K562 (cell line): Measurements from ENCODE around the gene NTRK3. TPM values are rescaled to one million over a fixed set of nuclear protein-coding genes. Genes with fewer than 3 reads are reported as not detected.

Experiments
- ATAC-seq: fragments of 200-7000 bp; cut with Tn5 transposase; 3 replicates; pipeline ENCODE4 v1.9.1; 2020; ENCODE audit warnings: moderate library complexity
- BruUV-seq: library from RNA; stranded (reverse); fragments of 400-500 nt; replicated peaks from 2 replicates; lab custom pipeline; 2021; lab: Mats Ljungman, UMichigan
- CTCF ChIA-PET: fragments of 300-600 bp; formaldehyde crosslinking; extraction: SDS; loops from one replicate; lab custom pipeline; 2021; ENCODE audit warnings: low intra/inter-chr PET ratio; lab: Yijun Ruan, JAX
- POLR2A ChIA-PET: fragments of 300-600, 350-650 bp; sonication (Branson Sonifier 250); formaldehyde crosslinking; extraction: SDS; loops from one replicate; lab custom pipeline; 2021; ENCODE audit warnings: antibody characterized with exemption, inconsistent platforms; lab: Yijun Ruan, JAX
- DNase-seq, 4 experiments: peaks; one replicate each; pipeline versions ENCODE4 v3.0.0 to v3.0.0-alpha.2; 2011 to 2018; ENCODE audit warnings: low spot score in 3 of 4, mixed read lengths in 3 of 4; ENCODE audit errors: extremely low read depth in 1 of 4
- FAIRE-seq: peaks from 2 replicates; lab custom pipeline; 2011; peaks lifted over from hg19 to GRCh38; lab: Jason Lieb, UNC
- H2AFZ ChIP-seq: 2 replicates; pipeline ENCODE4 v1.6.0; 2011; ENCODE audit warnings: low read depth, low read length, control low read depth, inconsistent platforms
- H3K27ac ChIP-seq: fragments of 200-600 bp; 3 replicates; pipeline ENCODE4 v1.8.0; 2011; ENCODE audit warnings: low read depth, mild to moderate bottlenecking, control low read depth, inconsistent platforms, low read length, moderate library complexity, mixed read lengths; ENCODE audit errors: extremely low read depth
- H3K27me3 ChIP-seq, 2 experiments: fragments of 300-600 bp in 1 of 2; 2 replicates in 1 of 2; 3 replicates in 1 of 2; pipeline versions ENCODE4 v1.6.0 to v1.8.0; 2011; ENCODE audit warnings: inconsistent platforms in 2 of 2, low read length in 2 of 2, mild to moderate bottlenecking in 1 of 2, mixed read lengths in 1 of 2, moderate library complexity in 1 of 2; ENCODE audit not compliant: control insufficient read depth in 2 of 2, insufficient read depth in 2 of 2
- H3K36me3 ChIP-seq: fragments of 300-600 bp; 3 replicates; pipeline ENCODE4 v1.8.0; 2011; ENCODE audit warnings: mild to moderate bottlenecking, low read length, inconsistent platforms; ENCODE audit not compliant: control insufficient read depth, insufficient read depth
- H3K4me1 ChIP-seq, 2 experiments: fragments of 200-600 bp in 1 of 2; replicated peaks in 1 of 2; 2 replicates in 1 of 2; 3 replicates in 1 of 2; pipeline versions ENCODE4 v1.5.1 to v1.8.0; 2011; ENCODE audit warnings: inconsistent platforms in 2 of 2, low read length in 2 of 2, mild to moderate bottlenecking in 1 of 2, mixed read lengths in 1 of 2, moderate library complexity in 1 of 2; ENCODE audit not compliant: control insufficient read depth in 2 of 2, insufficient read depth in 2 of 2
- H3K4me2 ChIP-seq: 2 replicates; pipeline ENCODE4 v1.6.1; 2011; ENCODE audit warnings: low read length, control low read depth, inconsistent platforms, mixed read lengths; ENCODE audit not compliant: insufficient read depth
- H3K4me3 ChIP-seq: fragments of 200-600 bp; sonication (generic), shearing (Covaris generic); 2 replicates; pipeline ENCODE4 v1.5.1; 2016; ENCODE audit warnings: control low read depth, inconsistent platforms
- H3K79me2 ChIP-seq: fragments of 200-600 bp; 3 replicates; pipeline ENCODE4 v1.8.0; 2011; ENCODE audit warnings: low read length, inconsistent platforms; ENCODE audit not compliant: control insufficient read depth, insufficient read depth
- H3K9ac ChIP-seq, 2 experiments: 2 replicates each; pipeline versions ENCODE4 v1.6.0 to v1.6.1; 2011; ENCODE audit warnings: low read depth in 2 of 2, low read length in 2 of 2, control low read depth in 1 of 2, inconsistent platforms in 1 of 2, mild to moderate bottlenecking in 1 of 2, mixed read lengths in 1 of 2; ENCODE audit not compliant: insufficient read depth in 1 of 2
- H3K9me1 ChIP-seq: one replicate; pipeline ENCODE4 v1.6.0; 2011; ENCODE audit warnings: inconsistent platforms, mild to moderate bottlenecking, low read length, moderate library complexity; ENCODE audit not compliant: control insufficient read depth, insufficient read depth
- H3K9me3 ChIP-seq: replicated peaks from 2 replicates; pipeline ENCODE4 v1.5.1; 2011; ENCODE audit warnings: low read depth, low read length, inconsistent platforms; ENCODE audit not compliant: control insufficient read depth, insufficient read depth
- H4K20me1 ChIP-seq: replicated peaks from 2 replicates; pipeline ENCODE4 v1.6.1; 2011; ENCODE audit warnings: low read length, inconsistent platforms, mixed read lengths; ENCODE audit not compliant: control insufficient read depth, insufficient read depth
- ATF2 ChIP-seq: sonication (generic); formaldehyde crosslinking; IDR thresholded peaks from 2 replicates; pipeline ENCODE4 v1.8.1; 2022; ENCODE audit warnings: missing genetic modification reagents
- BCL6 ChIP-seq: fragments of 250-450 bp; sonication (Bioruptor Pico); IDR thresholded peaks from 2 replicates; pipeline ENCODE4 v1.4.0; 2020
- E2F5 ChIP-seq: sonication (generic); formaldehyde crosslinking; IDR thresholded peaks from 2 replicates; pipeline ENCODE4 v1.8.0; 2022; ENCODE audit warnings: mild to moderate bottlenecking, missing genetic modification reagents
- EP400 ChIP-seq: fragments of 450-650 bp; IDR thresholded peaks from 2 replicates; pipeline ENCODE4 v1.6.1; 2017; ENCODE audit warnings: antibody characterized with exemption, mild to moderate bottlenecking, moderate library complexity
- FOXM1 ChIP-seq, 2 experiments: fragments of 450-650 bp in 1 of 2; sonication (generic) in 1 of 2; formaldehyde crosslinking in 1 of 2; IDR thresholded peaks; 2 replicates each; pipeline versions ENCODE4 v1.6.1 to v1.9.0; 2017 to 2022; ENCODE audit warnings: low read depth in 2 of 2, mild to moderate bottlenecking in 2 of 2, missing genetic modification reagents in 1 of 2, moderate library complexity in 1 of 2
- GMEB1 ChIP-seq: fragments of 250-450 bp; sonication (Bioruptor Pico); IDR thresholded peaks from 2 replicates; pipeline ENCODE4 v1.4.0; 2020; ENCODE audit warnings: mild to moderate bottlenecking
- HNRNPL ChIP-seq: fragments of 200-400 bp; formaldehyde crosslinking; IDR thresholded peaks from 2 replicates; pipeline ENCODE4 v1.6.1; 2017; ENCODE audit warnings: low read depth, mild to moderate bottlenecking, low read length
- KLF16 ChIP-seq: IDR thresholded peaks from 2 replicates; pipeline ENCODE4 v1.6.1; 2016; ENCODE audit warnings: antibody characterized with exemption
- MBD1 ChIP-seq: fragments of 250-450 bp; sonication (Bioruptor Pico); IDR thresholded peaks from 2 replicates; pipeline ENCODE4 v1.8.0; 2022; ENCODE audit warnings: inconsistent platforms
- MEF2D ChIP-seq: conservative IDR thresholded peaks from 2 replicates; pipeline ENCODE4 v1.6.1; 2016; ENCODE audit warnings: low read depth, missing genetic modification characterization, missing compliant biosample characterization
- NFE2L1 ChIP-seq: fragments of 450-650 bp; IDR thresholded peaks from 2 replicates; pipeline ENCODE4 v1.6.1; 2016; ENCODE audit warnings: missing genetic modification characterization, low read depth, mild to moderate bottlenecking, missing compliant biosample characterization, moderate library complexity, borderline replicate concordance
- NFXL1 ChIP-seq: fragments of 450-650 bp; formaldehyde crosslinking; IDR thresholded peaks from 2 replicates; pipeline ENCODE4 v1.4.0; 2021; ENCODE audit warnings: mild to moderate bottlenecking
- PCBP2 ChIP-seq: fragments of 200-400 bp; formaldehyde crosslinking; IDR thresholded peaks from 2 replicates; pipeline ENCODE4 v1.6.1; 2018; ENCODE audit warnings: low read length, low read depth, mild to moderate bottlenecking, moderate library complexity; ENCODE audit not compliant: poor library complexity, severe bottlenecking
- POLR2AphosphoS5 ChIP-seq: IDR thresholded peaks from 2 replicates; pipeline ENCODE4 v1.6.1; 2011; ENCODE audit warnings: mild to moderate bottlenecking, low read depth, low read length, moderate library complexity; ENCODE audit not compliant: control insufficient read depth, insufficient read depth
- SNAPC5 ChIP-seq: fragments of 250-450 bp; sonication (Bioruptor Pico); IDR thresholded peaks from 2 replicates; pipeline ENCODE4 v1.8.0; 2021; ENCODE audit warnings: moderate library complexity, mild to moderate bottlenecking, inconsistent platforms
- TCF7L2 ChIP-seq: fragments of 150-350 bp; IDR thresholded peaks from 2 replicates; pipeline ENCODE4 v1.6.1; 2016; ENCODE audit warnings: low read depth, mild to moderate bottlenecking, low read length, moderate library complexity
- ZNF583 ChIP-seq: fragments of 250-450 bp; sonication (Bioruptor Pico); IDR thresholded peaks from 2 replicates; pipeline ENCODE4 v1.4.0; 2020
- ZNF707 ChIP-seq: fragments of 250-450 bp; sonication (Bioruptor Pico); conservative IDR thresholded peaks from 2 replicates; pipeline ENCODE4 v1.8.0; 2022; ENCODE audit warnings: inconsistent platforms, mild to moderate bottlenecking, moderate library complexity
- WGBS: fragments of 100-300 bp; shearing (Covaris generic); methylation state at CpG from one replicate; pipeline ENCODE4 v1.1.6; 2016; ENCODE audit warnings: low coverage, mixed read lengths; ENCODE audit not compliant: insufficient coverage; ENCODE audit errors: missing lambda C conversion rate; 5-methylcytosine and 5-hydroxymethylcytosine counted together
- in situ Hi-C: fragments of 300-500 bp; cut with MboI; formaldehyde crosslinking; loops from 4 replicates; pipeline ENCODE4 v1.15.0; 2018; ENCODE audit warnings: inconsistent platforms, mixed read lengths
- intact Hi-C: fragments of 100-400 bp; cut with micrococcal nuclease; formaldehyde crosslinking; loops from 2 replicates; pipeline ENCODE4 v1.14.2; 2022
- polyA plus RNA-seq, 8 experiments: library from polyadenylated mRNA; depleted of rRNA in 4 of 8; stranded (reverse) in 5 of 8; unstranded in 3 of 8; fragments of >200 nt; fragmentation: Nextera tagmentation in 2 of 8; fragmentation: Illumina TruSeq in 1 of 8; extraction: Ambion mirVana in 2 of 8; extraction: Trizol in 1 of 8; gene quantifications; 2 replicates each; pipeline versions ENCODE4 v1.2.1 to v1.2.3, GENCODE V29; 2011 to 2014; ENCODE audit warnings: inconsistent platforms in 1 of 8, missing spikeins in 1 of 8
- total RNA-seq, 7 experiments: library from RNA; depleted of rRNA in 6 of 7; stranded (reverse); fragments of >200 nt in 6 of 7; fragmentation: Illumina TruSeq in 2 of 7; extraction: Trizol in 2 of 7; gene quantifications; 2 replicates each; pipeline versions ENCODE4 v1.2.1 to v1.2.3, GENCODE V29; 2011 to 2021; ENCODE audit warnings: low replicate concordance in 1 of 7

NTRK3 gene
- total and polyA plus RNA-seq, 9 of the 15 experiments (the other 6 are each of a cell fraction or from before 2014, with no cell fraction given), result 0.11 to 0.13 TPM; not detected in 7

GRCh38 chr15:88021601-88022000 is 234.9 kb downstream of the NTRK3 start:
- POLR2A ChIA-PET, result no interaction called here
- H2AFZ ChIP-seq, result no peak overlapping the region
- H3K9me1 ChIP-seq, result no peaks in the 10 kb centered on the region
- DNase-seq, result no peak
- H3K27me3 ChIP-seq, result peaks cover 0 to 4% of the 10 kb centered on the region in 2 experiments; a peak in 2 of 5 replicates
- H3K4me1 ChIP-seq, result no peaks in the 10 kb centered on the region
- H3K36me3 ChIP-seq, result no peaks in the 10 kb centered on the region
- no peak overlapping the region for H3K9ac ChIP-seq
- FAIRE-seq, result no peak
- ATAC-seq, result no peak
- H4K20me1 ChIP-seq, result no peaks in the 10 kb centered on the region
- 0% methylated on average over 4 of the region's 4 CpGs for WGBS
- no peaks in the 10 kb centered on the region for H3K9me3 ChIP-seq
- no TSS peak for BruUV-seq
- CTCF ChIA-PET, result no interaction called here
- no peak overlapping the region for H3K4me3 ChIP-seq
- H3K79me2 ChIP-seq, result no peaks in the 10 kb centered on the region
- in situ Hi-C loops (no loop called here), intact Hi-C loops (no loop called here)
- H3K27ac ChIP-seq, result no peak overlapping the region
- H3K4me2 ChIP-seq, result no peak overlapping the region
- TF ChIP-seq BCL6 (CRISPR knock-in tag) (no peak), ZNF707 (CRISPR knock-in tag) (no peak), ZNF583 (CRISPR knock-in tag) (no peak), POLR2AphosphoS5 (no peak), GMEB1 (no peak), TCF7L2 (no peak), MEF2D (tag) (no peak), SNAPC5 (CRISPR knock-in tag) (no peak), HNRNPL (no peak), EP400 (no peak), ATF2 (no peak), KLF16 (no peak), NFE2L1 (tag) (no peak), E2F5 (CRISPR knock-in tag) (no peak), FOXM1 (IDR thresholded peaks at IDR 0.05; ENCODE audit: low read depth) (no peak), FOXM1 (CRISPR knock-in tag; IDR thresholded peaks at IDR 0.05; ENCODE audit: low read depth) (no peak), NFXL1 (CRISPR knock-in tag) (no peak), MBD1 (no peak), PCBP2 (no peak)
